HFFc6 (cell line): ENCODE data around the gene WDR27. TPM values are rescaled to one million over a fixed set of nuclear protein-coding genes. Genes with fewer than 3 reads are reported as not detected.

Experiments used
- DNase-seq: peaks from one replicate; pipeline ENCODE4 v3.0.0-alpha.2; 2018
- H3K27ac Mint-ChIP-seq: 2 replicates; pipeline ENCODE4 v1.8.0; 2020; ENCODE audit warnings: mild to moderate bottlenecking, mixed read lengths
- H3K27me3 Mint-ChIP-seq: 2 replicates; pipeline ENCODE4 v1.8.0; 2021; ENCODE audit warnings: mild to moderate bottlenecking, moderate library complexity, mixed read lengths; ENCODE audit not compliant: insufficient read depth
- H3K36me3 Mint-ChIP-seq: 2 replicates; pipeline ENCODE4 v1.8.0; 2021; ENCODE audit warnings: low read depth, mixed read lengths
- H3K4me1 Mint-ChIP-seq: 2 replicates; pipeline ENCODE4 v1.8.0; 2020; ENCODE audit warnings: low read depth, mixed read lengths
- H3K4me3 Mint-ChIP-seq: 2 replicates; pipeline ENCODE4 v1.8.0; 2020; ENCODE audit warnings: mild to moderate bottlenecking, moderate library complexity, mixed read lengths
- H3K9me3 Mint-ChIP-seq: 2 replicates; pipeline ENCODE4 v1.8.0; 2020; ENCODE audit warnings: mild to moderate bottlenecking, mixed read lengths
- CTCF ChIP-seq: fragments of 200-600 bp; sonication (generic); IDR thresholded peaks from 2 replicates; pipeline ENCODE4 v1.5.0; 2021; ENCODE audit warnings: antibody characterized with exemption, mild to moderate bottlenecking
- total RNA-seq, 6 experiments: library from RNA; stranded (reverse); fragmentation: NEBNext Ultra II Directional; extraction: Animal tissue kit (Norgen Biotek cat#: 25700); gene quantifications; 2 replicates in 1 of 6; 3 replicates in 5 of 6; pipeline ENCODE4 v1.2.3, GENCODE V29; 2021

The WDR27 gene
- total RNA-seq, 6 experiments from 2014 or later: 10.0 to 15.8 (median 12.1) TPM

GRCh38 chr6:169719117-169719516 is 17.3 kb upstream of the WDR27 start:
- Mint-ChIP-seq H3K4me3 (no peak overlapping the region), H3K27me3 (no peaks in the 10 kb centered on the region), H3K4me1 (peaks cover 25% of the 10 kb centered on the region), H3K9me3 (no peaks in the 10 kb centered on the region), H3K27ac (0 out of 2 replicates have a peak overlapping the region, but pooled peaks have one; percentile 20), H3K36me3 (no peaks in the 10 kb centered on the region)
- DNase-seq: peak; percentile 9
- no peak for TF ChIP-seq CTCF

GRCh38 chr6:169714595-169714994 is 12.8 kb upstream of the WDR27 start:
- H3K4me1 Mint-ChIP-seq: peaks cover 9% of the 10 kb centered on the region
- TF ChIP-seq CTCF: no peak
- H3K9me3 Mint-ChIP-seq: no peaks in the 10 kb centered on the region
- H3K4me3 Mint-ChIP-seq: no peak overlapping the region
- H3K27me3 Mint-ChIP-seq: no peaks in the 10 kb centered on the region; the same call in 1 of the 2 replicates
- H3K27ac Mint-ChIP-seq: no peak overlapping the region
- DNase-seq: no peak
- no peaks in the 10 kb centered on the region; the same call in 1 of the 2 replicates for H3K36me3 Mint-ChIP-seq

- H3K36me3 Mint-ChIP-seq: no peaks in the 10 kb centered on the region; the same call in 1 of the 2 replicates
- DNase-seq: no peak
- no peaks in the 10 kb centered on the region; the same call in 1 of the 2 replicates for H3K27me3 Mint-ChIP-seq
Measured at GRCh38 chr6:169714178-169714577, 12.3 kb upstream of the WDR27 start.

GRCh38 chr6:169710009-169710408 is 8.2 kb upstream of the WDR27 start:
- Mint-ChIP-seq H3K36me3 (no peaks in the 10 kb centered on the region; the same call in 1 of the 2 replicates), H3K4me3 (no peak overlapping the region), H3K4me1 (peaks cover 15% of the 10 kb centered on the region), H3K9me3 (no peaks in the 10 kb centered on the region), H3K27ac (no peak overlapping the region), H3K27me3 (no peaks in the 10 kb centered on the region; the same call in 1 of the 2 replicates)
- no peak for DNase-seq
- no peak for TF ChIP-seq CTCF

More at GRCh38 chr6:169714178-169714577, 12.3 kb upstream of the WDR27 start:
- no peaks in the 10 kb centered on the region for H3K9me3 Mint-ChIP-seq
- no peak for TF ChIP-seq CTCF
- H3K4me1 Mint-ChIP-seq: peaks cover 5% of the 10 kb centered on the region
- H3K4me3 Mint-ChIP-seq: no peak overlapping the region
- H3K27ac Mint-ChIP-seq: no peak overlapping the region

- Mint-ChIP-seq H3K4me3 (no peak overlapping the region), H3K36me3 (peaks cover under 1% of the 10 kb centered on the region; the same call in 1 of the 2 replicates), H3K9me3 (no peaks in the 10 kb centered on the region), H3K27me3 (no peaks in the 10 kb centered on the region; the same call in 1 of the 2 replicates), H3K27ac (no peak overlapping the region), H3K4me1 (peaks cover 21% of the 10 kb centered on the region)
- TF ChIP-seq CTCF: no peak
- no peak for DNase-seq
Measured at GRCh38 chr6:169709293-169709692, 7.5 kb upstream of the WDR27 start.
